Neural cell (in vitro differentiated cells): ENCODE data around the gene SBSN. TPM values are rescaled to one million over a fixed set of nuclear protein-coding genes. Genes with fewer than 3 reads are reported as not detected.

Experiments used
- H2AFZ ChIP-seq: fragments of 200-600, 300-800 bp; sonication (generic), shearing (Covaris generic); 2 replicates; pipeline ENCODE4 v1.6.0; 2014; ENCODE audit warnings: low read depth, mild to moderate bottlenecking, antibody characterized with exemption, low read length, moderate library complexity
- H3F3A ChIP-seq: fragments of 200-600 bp; shearing (Covaris generic); 2 replicates; pipeline ENCODE4 v1.6.1; 2016; ENCODE audit warnings: mild to moderate bottlenecking, moderate library complexity, mixed read lengths, antibody characterized with exemption, low read length; ENCODE audit not compliant: insufficient read depth, poor library complexity, severe bottlenecking
- H3K27ac ChIP-seq: fragments of 200-600, 300-800 bp; sonication (generic), shearing (Covaris generic); 2 replicates; pipeline ENCODE4 v1.5.1; 2014; ENCODE audit warnings: mild to moderate bottlenecking, low read length, moderate library complexity
- H3K27me3 ChIP-seq: fragments of 300-800, 200-600 bp; sonication (generic), shearing (Covaris generic); 2 replicates; pipeline ENCODE4 v1.6.0; 2014; ENCODE audit warnings: mild to moderate bottlenecking, low read depth, low read length, moderate library complexity; ENCODE audit not compliant: insufficient read depth
- H3K36me3 ChIP-seq: fragments of 300-800, 200-600 bp; sonication (generic), shearing (Covaris generic); 2 replicates; pipeline ENCODE4 v1.5.1; 2014; ENCODE audit warnings: mild to moderate bottlenecking, antibody characterized with exemption, low read length, moderate library complexity; ENCODE audit not compliant: insufficient read depth
- H3K4me2 ChIP-seq: fragments of 300-800, 200-600 bp; sonication (generic), shearing (Covaris generic); 2 replicates; pipeline ENCODE4 v1.6.0; 2014; ENCODE audit warnings: mild to moderate bottlenecking, low read length
- H3K4me3 ChIP-seq: fragments of 300-800, 200-600 bp; sonication (generic), shearing (Covaris generic); 2 replicates; pipeline ENCODE4 v1.5.1; 2014; ENCODE audit warnings: mild to moderate bottlenecking, low read length, moderate library complexity
- H3K79me2 ChIP-seq: fragments of 200-600 bp; shearing (Covaris generic); replicated peaks from 2 replicates; pipeline ENCODE4 v1.6.0; 2014; ENCODE audit warnings: mild to moderate bottlenecking, low read length, moderate library complexity; ENCODE audit not compliant: insufficient read depth
- H3K9ac ChIP-seq: fragments of 300-800, 200-600 bp; sonication (generic), shearing (Covaris generic); 2 replicates; pipeline ENCODE4 v1.6.1; 2016; ENCODE audit warnings: mild to moderate bottlenecking, low read length, mixed read lengths
- H3K9me2 ChIP-seq: fragments of 200-600 bp; shearing (Covaris generic); 2 replicates; pipeline ENCODE4 v1.6.1; 2016; ENCODE audit warnings: mild to moderate bottlenecking, low read length, mixed read lengths; ENCODE audit not compliant: insufficient read depth
- H3K9me3 ChIP-seq: fragments of 200-600, 300-800 bp; sonication (generic), shearing (Covaris generic); 2 replicates; pipeline ENCODE4 v1.6.1; 2016; ENCODE audit warnings: mild to moderate bottlenecking, mixed run types, low read length, moderate library complexity, mixed read lengths
- H4K20me1 ChIP-seq: fragments of 200-600 bp; shearing (Covaris generic); 2 replicates; pipeline ENCODE4 v1.6.1; 2016; ENCODE audit warnings: mild to moderate bottlenecking, mixed run types; ENCODE audit not compliant: insufficient read depth
- CTCF ChIP-seq: fragments of 450-650 bp; IDR thresholded peaks from 2 replicates; pipeline ENCODE4 v1.5.1; 2014; ENCODE audit warnings: antibody characterized with exemption, mild to moderate bottlenecking, moderate library complexity; ENCODE audit not compliant: poor library complexity, severe bottlenecking
- EP300 ChIP-seq: fragments of 450-650 bp; conservative IDR thresholded peaks from 2 replicates; pipeline ENCODE4 v1.6.1; 2014; ENCODE audit warnings: antibody characterized with exemption, mild to moderate bottlenecking, moderate library complexity; ENCODE audit not compliant: poor library complexity, severe bottlenecking
- EZH2 ChIP-seq: fragments of 200-600, 300-800 bp; shearing (Covaris generic), sonication (generic); IDR thresholded peaks from 2 replicates; pipeline ENCODE4 v1.6.1; 2014; ENCODE audit warnings: antibody characterized with exemption, low read length, borderline replicate concordance, mild to moderate bottlenecking; ENCODE audit not compliant: insufficient read depth, poor library complexity, severe bottlenecking
- MXI1 ChIP-seq: fragments of 450-650 bp; conservative IDR thresholded peaks from 2 replicates; pipeline ENCODE4 v1.6.1; 2014; ENCODE audit warnings: antibody characterized with exemption, mild to moderate bottlenecking; ENCODE audit not compliant: poor library complexity, severe bottlenecking
- RAD21 ChIP-seq: fragments of 450-650 bp; conservative IDR thresholded peaks from 2 replicates; pipeline ENCODE4 v1.6.1; 2014; ENCODE audit warnings: antibody characterized with exemption, mild to moderate bottlenecking, moderate library complexity
- REST ChIP-seq: IDR thresholded peaks from 2 replicates; pipeline ENCODE4 v1.6.1; 2012; ENCODE audit warnings: borderline replicate concordance
- SMC3 ChIP-seq: fragments of 450-650 bp; conservative IDR thresholded peaks from 2 replicates; pipeline ENCODE4 v1.6.1; 2014; ENCODE audit warnings: antibody characterized with exemption, mild to moderate bottlenecking, moderate library complexity; ENCODE audit not compliant: poor library complexity
- TAF1 ChIP-seq: IDR thresholded peaks from 2 replicates; pipeline ENCODE4 v1.6.1; 2012; ENCODE audit warnings: low read depth
- polyA plus RNA-seq: library from polyadenylated mRNA; depleted of rRNA; stranded (reverse); fragments of >200 nt; gene quantifications from 2 replicates; pipeline ENCODE4 v1.2.3, GENCODE V29; 2014

The SBSN gene
- polyA plus RNA-seq, 1 donor from 2014 or later, result not detected

- H3K27me3 ChIP-seq, result peaks cover 36% of the 10 kb centered on the region
- no peaks in the 10 kb centered on the region for H3F3A ChIP-seq
- H3K9ac ChIP-seq, result no peak overlapping the region
- H3K36me3 ChIP-seq, result no peaks in the 10 kb centered on the region
- TF ChIP-seq EP300 (no peak), EZH2 (no peak), CTCF (peak; percentile 43), SMC3 (peak; percentile 1), TAF1 (no peak)
- H3K27ac ChIP-seq, result no peak overlapping the region
- no peaks in the 10 kb centered on the region for H3K79me2 ChIP-seq
- no peaks in the 10 kb centered on the region for H3K9me3 ChIP-seq
- H4K20me1 ChIP-seq, result no peaks in the 10 kb centered on the region
- H3K9me2 ChIP-seq, result no peaks in the 10 kb centered on the region
- H3K4me3 ChIP-seq, result peak overlapping the region; percentile 55
- no peak overlapping the region for H2AFZ ChIP-seq
- no peak overlapping the region for H3K4me2 ChIP-seq
Measured at GRCh38 chr19:35510626-35510964, 17.5 kb downstream of the SBSN start.

- Histone ChIP-seq H3K27ac (no peak overlapping the region), H3K9ac (no peak overlapping the region), H3K4me3 (peak overlapping the region; percentile 55), H3K36me3 (no peaks in the 10 kb centered on the region), H4K20me1 (no peaks in the 10 kb centered on the region), H3K9me2 (no peaks in the 10 kb centered on the region), H3K79me2 (no peaks in the 10 kb centered on the region), H3K9me3 (no peaks in the 10 kb centered on the region), H3K4me2 (no peak overlapping the region), H3F3A (no peaks in the 10 kb centered on the region), H2AFZ (no peak overlapping the region), H3K27me3 (peaks cover 36% of the 10 kb centered on the region)
- peak; percentile 48 for TF ChIP-seq RAD21
- no peak for TF ChIP-seq MXI1
- no peak for TF ChIP-seq EP300
- peak; percentile 76 for TF ChIP-seq CTCF
- peak; percentile 68 for TF ChIP-seq SMC3
- no peak for TF ChIP-seq TAF1
- TF ChIP-seq EZH2, result no peak
- no peak for TF ChIP-seq REST
Measured at GRCh38 chr19:35509861-35510625, 18.1 kb downstream of the SBSN start.
